HepG2 (cell line): Measurements from ENCODE around the gene RAB3C. TPM values are rescaled to one million over a fixed set of nuclear protein-coding genes. Genes with fewer than 3 reads are reported as not detected.

Source experiments
- ATAC-seq: fragments of 200-7000 bp; cut with Tn5 transposase; 3 replicates; pipeline ENCODE4 v1.9.1; 2020; ENCODE audit warnings: mild to moderate bottlenecking, moderate library complexity
- BruUV-seq: library from RNA; stranded (reverse); fragments of 400-500 nt; replicated peaks from 2 replicates; lab custom pipeline; 2021; lab: Mats Ljungman, UMichigan
- CTCF ChIA-PET: fragments of 300-600 bp; formaldehyde crosslinking; extraction: SDS; loops from one replicate; lab custom pipeline; 2021; ENCODE audit warnings: low total read pairs, inconsistent platforms, low intra/inter-chr PET ratio; lab: Yijun Ruan, JAX
- POLR2A ChIA-PET: fragments of 350-600 bp; sonication (Branson Sonifier 250); formaldehyde crosslinking; loops from one replicate; lab custom pipeline; 2020; ENCODE audit warnings: antibody characterized with exemption, inconsistent platforms; lab: Yijun Ruan, JAX
- DNase-seq: peaks from one replicate; pipeline ENCODE4 v3.0.0-alpha.2; 2015; ENCODE audit warnings: low spot score
- FAIRE-seq: peaks from 3 replicates; lab custom pipeline; 2011; peaks lifted over from hg19 to GRCh38; lab: Jason Lieb, UNC
- H2AFZ ChIP-seq: one replicate; pipeline ENCODE4 v1.6.1; 2011; ENCODE audit warnings: low read length, inconsistent platforms
- H3K27ac ChIP-seq: fragments of 300-600 bp; 3 replicates; pipeline ENCODE4 v1.8.0; 2011; ENCODE audit warnings: mixed run types, mild to moderate bottlenecking, mixed read lengths, low read length, inconsistent platforms; ENCODE audit not compliant: insufficient read depth; ENCODE audit errors: extremely low read length
- H3K27me3 ChIP-seq, 2 experiments: fragments of 200-600 bp in 1 of 2; 2 replicates in 1 of 2; 3 replicates in 1 of 2; pipeline versions ENCODE4 v1.6.0 to v1.8.0; 2011; ENCODE audit warnings: low read length in 2 of 2, mild to moderate bottlenecking in 2 of 2, moderate library complexity in 2 of 2, inconsistent platforms in 1 of 2; ENCODE audit not compliant: insufficient read depth in 2 of 2, control insufficient read depth in 1 of 2
- H3K36me3 ChIP-seq, 2 experiments: fragments of 200-600 bp in 1 of 2; replicated peaks in 1 of 2; 2 replicates in 1 of 2; 3 replicates in 1 of 2; pipeline versions ENCODE4 v1.5.1 to v1.8.0; 2011; ENCODE audit warnings: low read length in 2 of 2, inconsistent platforms in 1 of 2; ENCODE audit not compliant: insufficient read depth in 2 of 2, control insufficient read depth in 1 of 2
- H3K4me1 ChIP-seq: 2 replicates; pipeline ENCODE4 v1.5.1; 2012; ENCODE audit warnings: low read length, inconsistent platforms; ENCODE audit not compliant: insufficient read depth
- H3K4me2 ChIP-seq: 2 replicates; pipeline ENCODE4 v1.6.0; 2011; ENCODE audit warnings: low read depth, low read length, inconsistent platforms
- H3K4me3 ChIP-seq, 3 experiments: fragments of 200-600 bp in 1 of 3; sonication (generic), shearing (Covaris generic) in 1 of 3; replicated peaks in 1 of 3; 2 replicates each; pipeline ENCODE4 v1.5.1; 2011 to 2016; ENCODE audit warnings: low read length in 3 of 3, inconsistent platforms in 2 of 3, low read depth in 2 of 3, mild to moderate bottlenecking in 2 of 3, control low read depth in 1 of 3, mixed read lengths in 1 of 3; ENCODE audit not compliant: insufficient read depth in 1 of 3
- H3K79me2 ChIP-seq: one replicate; pipeline ENCODE4 v1.6.1; 2011; ENCODE audit warnings: low read length, inconsistent platforms; ENCODE audit not compliant: insufficient read depth
- H3K9ac ChIP-seq: 2 replicates; pipeline ENCODE4 v1.6.0; 2011; ENCODE audit warnings: mild to moderate bottlenecking, low read depth, low read length, inconsistent platforms; ENCODE audit not compliant: insufficient read depth
- H3K9me3 ChIP-seq: 2 replicates; pipeline ENCODE4 v1.5.1; 2012; ENCODE audit warnings: mild to moderate bottlenecking, low read length
- H4K20me1 ChIP-seq: 2 replicates; pipeline ENCODE4 v1.6.0; 2011; ENCODE audit warnings: inconsistent platforms, mild to moderate bottlenecking, low read length, moderate library complexity; ENCODE audit not compliant: insufficient read depth
- CBX1 ChIP-seq: IDR thresholded peaks from one replicate; pipeline ENCODE4 v1.6.1; 2016; ENCODE audit warnings: antibody characterized with exemption, low read depth
- DNMT3B ChIP-seq: conservative IDR thresholded peaks from 2 replicates; pipeline ENCODE4 v1.6.1; 2016; ENCODE audit warnings: missing biosample characterization, control low read depth
- FOXK2 ChIP-seq: fragments of 450-650 bp; IDR thresholded peaks from 2 replicates; pipeline ENCODE4 v1.6.1; 2016
- NKX3-1 ChIP-seq: sonication (generic); formaldehyde crosslinking; IDR thresholded peaks from 2 replicates; pipeline ENCODE4 v1.5.0; 2020; ENCODE audit warnings: missing genetic modification reagents
- SALL2 ChIP-seq: sonication (generic); formaldehyde crosslinking; IDR thresholded peaks from 2 replicates; pipeline ENCODE4 v1.8.1; 2023; ENCODE audit warnings: mild to moderate bottlenecking, missing genetic modification reagents, inconsistent platforms
- SUZ12 ChIP-seq: fragments of 150-350 bp; IDR thresholded peaks from 2 replicates; pipeline ENCODE4 v1.6.1; 2014; ENCODE audit warnings: low read depth, low read length
- U2AF2 ChIP-seq: fragments of 200-400 bp; formaldehyde crosslinking; IDR thresholded peaks from 2 replicates; pipeline ENCODE4 v1.6.1; 2017; ENCODE audit warnings: low read depth, mild to moderate bottlenecking, low read length
- ZFP36 ChIP-seq: fragments of 150-350 bp; IDR thresholded peaks from 2 replicates; pipeline ENCODE4 v1.6.1; 2018; ENCODE audit warnings: borderline replicate concordance, low read length, low read depth; ENCODE audit not compliant: partially characterized antibody
- ZNF30 ChIP-seq: sonication (generic); formaldehyde crosslinking; IDR thresholded peaks from 2 replicates; pipeline ENCODE4 v1.5.0; 2020; ENCODE audit warnings: mild to moderate bottlenecking, missing genetic modification reagents
- ZNF484 ChIP-seq: sonication (generic); formaldehyde crosslinking; IDR thresholded peaks from 2 replicates; pipeline ENCODE4 v1.5.1; 2020; ENCODE audit warnings: mild to moderate bottlenecking, low read depth, missing genetic modification reagents, borderline replicate concordance
- ZNF550 ChIP-seq: sonication (generic); formaldehyde crosslinking; IDR thresholded peaks from 2 replicates; pipeline ENCODE4 v1.4.0; 2020; ENCODE audit warnings: mild to moderate bottlenecking, missing genetic modification reagents, borderline replicate concordance
- ZNF780A ChIP-seq: sonication (generic); formaldehyde crosslinking; IDR thresholded peaks from 2 replicates; pipeline ENCODE4 v1.8.0; 2022; ENCODE audit warnings: mild to moderate bottlenecking, missing genetic modification reagents, moderate library complexity
- ZNF781 ChIP-seq: sonication (generic); formaldehyde crosslinking; IDR thresholded peaks from 2 replicates; pipeline ENCODE4 v1.5.1; 2020; ENCODE audit warnings: borderline replicate concordance, mild to moderate bottlenecking, missing genetic modification reagents; ENCODE audit errors: not compliant biosample characterization
- in situ Hi-C: cut with HindIII; loops from 2 replicates; pipeline ENCODE4 v1.10.0; 2017; ENCODE audit warnings: low pct_unique_long_range_greater_than_20kb; ENCODE audit not compliant: extremely low pct_ligation_motif_present
- intact Hi-C: fragments of 100-400 bp; cut with micrococcal nuclease; formaldehyde crosslinking; loops from one replicate; pipeline ENCODE4 v1.10.0; 2022; ENCODE audit not compliant: unreplicated experiment
- polyA plus RNA-seq, 8 experiments: library from polyadenylated mRNA; depleted of rRNA in 3 of 8; stranded (reverse) in 7 of 8; unstranded in 1 of 8; fragments of >200 nt; fragmentation: Illumina TruSeq in 4 of 8; extraction: Trizol in 4 of 8; gene quantifications; 2 replicates each; pipeline versions ENCODE4 v1.2.1 to v1.2.3, GENCODE V29; 2011 to 2016; ENCODE audit warnings: low read depth in 4 of 8, missing spikeins in 1 of 8, mixed read lengths in 1 of 8; ENCODE audit not compliant: insufficient read depth in 1 of 8
- total RNA-seq, 5 experiments: library from RNA; depleted of rRNA; stranded (reverse); fragments of >200 nt; fragmentation: Illumina TruSeq; extraction: Trizol; gene quantifications; 2 replicates each; pipeline ENCODE4 v1.2.3, GENCODE V29; 2016; ENCODE audit warnings: low read depth in 1 of 5
- TF ChIP-seq, protein P1 (sequence below): sonication (generic); formaldehyde crosslinking; IDR thresholded peaks from 2 replicates; pipeline ENCODE4 v1.4.0; 2020; ENCODE audit warnings: mild to moderate bottlenecking, missing genetic modification reagents
- TF ChIP-seq, protein P2 (sequence below): sonication (generic); formaldehyde crosslinking; IDR thresholded peaks from 2 replicates; pipeline ENCODE4 v1.5.1; 2020; ENCODE audit warnings: mild to moderate bottlenecking, missing genetic modification reagents, moderate library complexity
- TF ChIP-seq, protein P3 (sequence below): sonication (generic); formaldehyde crosslinking; IDR thresholded peaks from 2 replicates; pipeline ENCODE4 v1.5.0; 2020; ENCODE audit warnings: missing genetic modification reagents
- TF ChIP-seq, protein P4 (sequence below): fragments of 450-650 bp; IDR thresholded peaks from 2 replicates; pipeline ENCODE4 v1.6.1; 2016
- TF ChIP-seq, protein P5 (sequence below): sonication (generic); formaldehyde crosslinking; IDR thresholded peaks from 2 replicates; pipeline ENCODE4 v1.5.0; 2020; ENCODE audit warnings: mild to moderate bottlenecking, low read depth, missing genetic modification reagents, borderline replicate concordance

RAB3C gene
- total and polyA plus RNA-seq, 2 of the 13 experiments (the other 11 are each of a cell fraction or from before 2014, with no cell fraction given), result not detected

- TF ChIP-seq DNMT3B (CRISPR knock-in tag), result no peak
- TF ChIP-seq, protein P1, sequence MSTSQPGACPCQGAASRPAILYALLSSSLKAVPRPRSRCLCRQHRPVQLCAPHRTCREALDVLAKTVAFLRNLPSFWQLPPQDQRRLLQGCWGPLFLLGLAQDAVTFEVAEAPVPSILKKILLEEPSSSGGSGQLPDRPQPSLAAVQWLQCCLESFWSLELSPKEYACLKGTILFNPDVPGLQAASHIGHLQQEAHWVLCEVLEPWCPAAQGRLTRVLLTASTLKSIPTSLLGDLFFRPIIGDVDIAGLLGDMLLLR (CRISPR knock-in tag), result no peak
- TF ChIP-seq ZNF30 (CRISPR knock-in tag), result no peak
- TF ChIP-seq, protein P2, sequence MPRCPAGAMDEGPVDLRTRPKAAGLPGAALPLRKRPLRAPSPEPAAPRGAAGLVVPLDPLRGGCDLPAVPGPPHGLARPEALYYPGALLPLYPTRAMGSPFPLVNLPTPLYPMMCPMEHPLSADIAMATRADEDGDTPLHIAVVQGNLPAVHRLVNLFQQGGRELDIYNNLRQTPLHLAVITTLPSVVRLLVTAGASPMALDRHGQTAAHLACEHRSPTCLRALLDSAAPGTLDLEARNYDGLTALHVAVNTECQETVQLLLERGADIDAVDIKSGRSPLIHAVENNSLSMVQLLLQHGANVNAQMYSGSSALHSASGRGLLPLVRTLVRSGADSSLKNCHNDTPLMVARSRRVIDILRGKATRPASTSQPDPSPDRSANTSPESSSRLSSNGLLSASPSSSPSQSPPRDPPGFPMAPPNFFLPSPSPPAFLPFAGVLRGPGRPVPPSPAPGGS (CRISPR knock-in tag), result no peak
- TF ChIP-seq U2AF2, result no peak
- TF ChIP-seq, protein P3, sequence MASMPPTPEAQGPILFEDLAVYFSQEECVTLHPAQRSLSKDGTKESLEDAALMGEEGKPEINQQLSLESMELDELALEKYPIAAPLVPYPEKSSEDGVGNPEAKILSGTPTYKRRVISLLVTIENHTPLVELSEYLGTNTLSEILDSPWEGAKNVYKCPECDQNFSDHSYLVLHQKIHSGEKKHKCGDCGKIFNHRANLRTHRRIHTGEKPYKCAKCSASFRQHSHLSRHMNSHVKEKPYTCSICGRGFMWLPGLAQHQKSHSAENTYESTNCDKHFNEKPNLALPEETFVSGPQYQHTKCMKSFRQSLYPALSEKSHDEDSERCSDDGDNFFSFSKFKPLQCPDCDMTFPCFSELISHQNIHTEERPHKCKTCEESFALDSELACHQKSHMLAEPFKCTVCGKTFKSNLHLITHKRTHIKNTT (CRISPR knock-in tag), result no peak
- TF ChIP-seq SUZ12, result no peak
- no peak for TF ChIP-seq FOXK2
- TF ChIP-seq NKX3-1, result no peak
- no peak for TF ChIP-seq ZNF781 (CRISPR knock-in tag)
- no peak for TF ChIP-seq ZFP36
- TF ChIP-seq, protein P4, sequence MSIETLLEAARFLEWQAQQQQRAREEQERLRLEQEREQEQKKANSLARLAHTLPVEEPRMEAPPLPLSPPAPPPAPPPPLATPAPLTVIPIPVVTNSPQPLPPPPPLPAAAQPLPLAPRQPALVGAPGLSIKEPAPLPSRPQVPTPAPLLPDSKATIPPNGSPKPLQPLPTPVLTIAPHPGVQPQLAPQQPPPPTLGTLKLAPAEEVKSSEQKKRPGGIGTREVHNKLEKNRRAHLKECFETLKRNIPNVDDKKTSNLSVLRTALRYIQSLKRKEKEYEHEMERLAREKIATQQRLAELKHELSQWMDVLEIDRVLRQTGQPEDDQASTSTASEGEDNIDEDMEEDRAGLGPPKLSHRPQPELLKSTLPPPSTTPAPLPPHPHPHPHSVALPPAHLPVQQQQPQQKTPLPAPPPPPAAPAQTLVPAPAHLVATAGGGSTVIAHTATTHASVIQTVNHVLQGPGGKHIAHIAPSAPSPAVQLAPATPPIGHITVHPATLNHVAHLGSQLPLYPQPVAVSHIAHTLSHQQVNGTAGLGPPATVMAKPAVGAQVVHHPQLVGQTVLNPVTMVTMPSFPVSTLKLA, result no peak
- no peak for TF ChIP-seq ZNF780A (CRISPR knock-in tag)
- no peak for TF ChIP-seq SALL2
- TF ChIP-seq CBX1, result no peak
- TF ChIP-seq, protein P5, sequence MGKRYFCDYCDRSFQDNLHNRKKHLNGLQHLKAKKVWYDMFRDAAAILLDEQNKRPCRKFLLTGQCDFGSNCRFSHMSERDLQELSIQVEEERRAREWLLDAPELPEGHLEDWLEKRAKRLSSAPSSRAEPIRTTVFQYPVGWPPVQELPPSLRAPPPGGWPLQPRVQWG (CRISPR knock-in tag), result no peak
- TF ChIP-seq ZNF484 (CRISPR knock-in tag), result no peak
- TF ChIP-seq ZNF550 (CRISPR knock-in tag), result no peak
- Histone ChIP-seq H3K27me3 (no peaks in the 10 kb centered on the region), H3K9ac (no peak overlapping the region), H3K79me2 (no peaks in the 10 kb centered on the region), H2AFZ (no peak overlapping the region), H3K27ac (no peak overlapping the region), H3K36me3 (no peaks in the 10 kb centered on the region), H4K20me1 (no peaks in the 10 kb centered on the region), H3K4me1 (no peaks in the 10 kb centered on the region), H3K9me3 (no peaks in the 10 kb centered on the region), H3K4me2 (no peak overlapping the region), H3K4me3 (no peak overlapping the region)
- BruUV-seq, result no TSS peak
- in situ Hi-C loops, result loop anchor here (25.0 kb wide), 1 partner anchor 291 kb away; no protein-coding TSS in a partner anchor
- ATAC-seq (no peak), DNase-seq (no peak), FAIRE-seq (no peak)
- ChIA-PET POLR2A (no interaction called here), CTCF (no interaction called here)
- intact Hi-C loops, result no loop called here
Measured at GRCh38 chr5:58803056-58803455, 220.2 kb downstream of the RAB3C start.
